Measurements from ENCODE around the gene UBA6. TPM values are rescaled to one million over a fixed set of nuclear protein-coding genes. Genes with fewer than 3 reads are reported as not detected.

The UBA6 gene
- total and polyA plus RNA-seq, 9 of the 15 experiments (the other 6 are each of a cell fraction or from before 2014, with no cell fraction given): 22.9 to 139 (median 94.6) TPM

GRCh38 chr4:67638136-67638535, 62.8 kb downstream of the UBA6 start:
- WGBS (ENCODE audit: insufficient coverage, low coverage, missing lambda C conversion rate): 98% methylated on average over 5 of the region's 5 CpGs
- DNase-seq (ENCODE audit: extremely low read depth in 1 of 4, low spot score in 3 of 4) (no peak), FAIRE-seq (no peak), ATAC-seq (no peak)
- peaks cover 75% of the 10 kb centered on the region for H3K36me3 ChIP-seq (ENCODE audit: control insufficient read depth, insufficient read depth, low read length)
- no peak overlapping the region for H3K4me2 ChIP-seq (ENCODE audit: insufficient read depth, low read length)
- no peaks in the 10 kb centered on the region for H3K4me1 ChIP-seq (replicated peaks in 1 of 2; ENCODE audit: control insufficient read depth in 2 of 2, insufficient read depth in 2 of 2, low read length in 2 of 2)
- TF ChIP-seq HIVEP1 (CRISPR knock-in tag; IDR thresholded peaks at IDR 0.05) (no peak), PCBP1 (IDR thresholded peaks at IDR 0.05; ENCODE audit: low read depth, low read length, poor library complexity, severe bottlenecking) (no peak), AFF1 (IDR thresholded peaks at IDR 0.05; ENCODE audit: low read depth in 1 of 2, partially characterized antibody in 2 of 2) (no peak), ETS2 (tag; IDR thresholded peaks at IDR 0.05; ENCODE audit: borderline replicate concordance, poor library complexity, severe bottlenecking) (no peak), ZNF121 (CRISPR knock-in tag; conservative IDR thresholded peaks at IDR 0.05) (no peak)
- no peak overlapping the region for H3K9ac ChIP-seq (ENCODE audit: insufficient read depth in 1 of 2, low read depth in 2 of 2, low read length in 2 of 2)
- no peak overlapping the region for H3K4me3 ChIP-seq
- BruUV-seq (replicated peaks): no TSS peak
- H3K9me1 ChIP-seq (ENCODE audit: control insufficient read depth, insufficient read depth, low read length): no peaks in the 10 kb centered on the region
- H3K27me3 ChIP-seq (ENCODE audit: control insufficient read depth in 2 of 2, insufficient read depth in 2 of 2, low read length in 2 of 2): no peaks in the 10 kb centered on the region
- no peaks in the 10 kb centered on the region for H4K20me1 ChIP-seq (replicated peaks; ENCODE audit: control insufficient read depth, insufficient read depth, low read length)
- in situ Hi-C loops (cut with MboI): no loop called here
- CTCF ChIA-PET (ENCODE audit: low intra/inter-chr PET ratio): no interaction called here
- intact Hi-C loops (cut with micrococcal nuclease): no loop called here
- no peaks in the 10 kb centered on the region for H3K79me2 ChIP-seq (ENCODE audit: control insufficient read depth, insufficient read depth, low read length)
- POLR2A ChIA-PET: interaction anchor here (1.1 kb wide), 1 partner anchor 13 kb away, joined by 3 read pairs; no protein-coding TSS in a partner anchor
- no peak overlapping the region for H2AFZ ChIP-seq (ENCODE audit: low read depth, low read length)
- peaks cover 2% of the 10 kb centered on the region; the same call in 1 of the 2 replicates for H3K9me3 ChIP-seq (replicated peaks; ENCODE audit: control insufficient read depth, insufficient read depth, low read depth, low read length)
- no peak overlapping the region for H3K27ac ChIP-seq (ENCODE audit: extremely low read depth, low read depth, low read length)

Data from K562 (cell line).